Measurements from ENCODE around the gene SLC18A3.

The SLC18A3 gene

DNA sequence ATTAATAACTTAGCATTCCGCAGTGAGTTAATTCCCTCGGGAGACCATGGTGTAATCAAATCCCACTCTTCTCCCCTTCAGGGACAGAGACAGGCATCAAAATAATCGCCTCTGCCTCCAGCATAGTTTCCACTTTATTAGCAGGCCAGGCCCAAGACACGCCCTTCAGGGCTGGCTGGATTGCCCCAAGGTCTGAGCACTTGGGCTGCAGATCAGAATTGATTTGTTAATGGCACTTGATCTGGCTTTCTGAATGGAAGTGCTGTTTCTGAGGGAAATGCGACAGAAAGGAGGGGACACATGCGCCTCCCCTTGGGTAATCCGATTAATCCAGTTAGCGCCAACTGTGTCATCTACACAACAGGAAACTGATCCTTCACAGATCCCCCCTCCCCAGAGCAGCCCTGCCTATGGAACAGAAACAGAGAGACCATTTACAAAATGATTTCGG is 19.3 kb downstream of the SLC18A3 start:
- DNase-seq: no peak

DNA sequence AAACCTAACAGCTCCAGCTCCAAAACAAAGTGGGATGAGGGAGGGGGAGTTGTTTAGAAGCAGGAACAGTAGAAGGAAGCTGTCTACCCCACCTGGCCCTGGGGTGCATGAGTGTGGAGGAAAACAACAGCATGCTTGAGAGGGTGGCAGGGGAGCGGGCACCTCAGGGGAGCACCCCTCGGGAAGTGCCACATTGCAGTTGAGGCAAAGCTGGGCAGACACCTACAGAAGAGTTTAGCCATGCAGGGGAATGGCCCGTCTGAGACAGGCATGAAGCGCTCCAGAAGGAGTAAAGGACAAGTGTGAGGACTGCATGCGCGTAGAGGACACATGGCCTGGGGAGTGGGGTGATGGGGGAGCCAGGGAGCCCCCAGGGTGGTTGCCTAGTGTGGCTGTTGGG is 21.9 kb downstream of the SLC18A3 start:
- DNase-seq: no peak

DNA sequence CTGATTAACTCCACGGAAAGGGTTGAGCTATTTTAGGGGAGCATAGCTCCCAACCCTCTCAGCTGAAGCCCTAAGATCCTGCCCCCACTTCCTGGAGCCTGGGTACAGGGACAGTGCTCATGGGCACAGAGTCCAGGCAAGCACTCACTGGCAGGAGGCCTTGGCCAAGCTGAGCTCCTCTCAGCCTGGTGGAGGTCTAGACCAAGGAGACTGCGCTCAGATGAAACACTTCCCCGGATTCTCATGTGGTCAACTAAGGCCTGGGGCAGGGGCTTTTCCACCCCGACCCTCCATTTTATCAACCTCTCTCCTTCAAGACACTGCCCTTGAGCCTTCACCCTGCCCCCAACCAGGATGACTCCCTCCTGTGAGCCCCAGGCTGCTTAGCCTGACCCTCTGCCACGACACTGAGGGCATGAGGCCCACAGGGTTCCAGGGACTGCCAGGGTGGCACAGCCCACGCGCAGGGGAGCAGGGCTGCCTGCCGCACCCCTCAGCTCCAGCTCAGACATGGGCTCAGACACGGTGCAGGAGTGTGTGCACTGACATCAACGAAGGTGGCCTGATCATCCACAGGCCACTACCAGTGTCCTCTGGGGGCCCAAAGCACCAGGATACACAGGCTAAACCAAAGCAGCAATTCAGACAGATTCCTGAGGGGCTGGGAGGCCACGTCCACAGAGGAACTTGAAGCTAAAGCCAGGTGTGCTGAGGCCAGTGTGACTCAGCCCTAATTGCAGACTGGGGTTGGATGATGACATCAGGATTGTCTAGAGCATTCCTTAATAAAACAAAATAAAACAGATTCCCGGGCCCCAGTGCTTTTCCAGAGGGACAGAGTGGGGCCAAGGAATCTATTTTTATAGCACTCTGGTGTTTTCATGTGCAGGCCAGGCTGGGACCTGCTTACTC is 22.6 kb downstream of the SLC18A3 start:
- no peak for DNase-seq

- DNase-seq: no peak
Observed at GRCh38 chr10:49633327-49634068, 23.4 kb downstream of the SLC18A3 start.

DNA sequence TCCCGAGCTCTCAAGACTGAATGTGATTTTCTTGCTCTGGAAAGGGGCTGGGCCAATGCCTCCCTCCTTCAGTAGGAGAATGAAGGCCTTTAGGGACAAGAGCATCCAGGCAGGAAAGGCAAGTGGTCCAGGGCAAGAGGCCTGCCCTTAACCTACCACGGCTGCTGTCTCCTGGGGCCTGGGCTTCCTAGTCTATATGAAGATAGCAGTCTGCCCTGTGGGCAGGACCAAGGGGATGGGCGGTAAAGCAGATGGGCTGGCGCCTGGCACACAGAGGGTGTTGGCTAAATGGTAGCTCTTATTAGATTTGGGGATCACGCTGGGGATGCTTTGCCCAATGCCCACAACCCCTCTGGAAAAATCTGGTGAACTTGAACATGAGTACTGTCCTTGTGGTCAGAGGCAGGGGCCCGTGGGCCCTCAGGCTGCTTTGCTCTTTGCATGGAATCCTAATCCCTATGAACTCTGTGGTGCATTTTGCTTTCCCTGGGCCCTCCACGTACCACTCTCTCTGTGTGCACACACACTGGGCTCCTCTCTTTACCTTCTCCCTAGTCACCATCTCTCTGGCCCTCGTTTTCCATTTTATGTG is 24.1 kb downstream of the SLC18A3 start:
- DNase-seq: no peak

- no peak for DNase-seq
Observed at GRCh38 chr10:49642311-49642710, 32.2 kb downstream of the SLC18A3 start.

DNA sequence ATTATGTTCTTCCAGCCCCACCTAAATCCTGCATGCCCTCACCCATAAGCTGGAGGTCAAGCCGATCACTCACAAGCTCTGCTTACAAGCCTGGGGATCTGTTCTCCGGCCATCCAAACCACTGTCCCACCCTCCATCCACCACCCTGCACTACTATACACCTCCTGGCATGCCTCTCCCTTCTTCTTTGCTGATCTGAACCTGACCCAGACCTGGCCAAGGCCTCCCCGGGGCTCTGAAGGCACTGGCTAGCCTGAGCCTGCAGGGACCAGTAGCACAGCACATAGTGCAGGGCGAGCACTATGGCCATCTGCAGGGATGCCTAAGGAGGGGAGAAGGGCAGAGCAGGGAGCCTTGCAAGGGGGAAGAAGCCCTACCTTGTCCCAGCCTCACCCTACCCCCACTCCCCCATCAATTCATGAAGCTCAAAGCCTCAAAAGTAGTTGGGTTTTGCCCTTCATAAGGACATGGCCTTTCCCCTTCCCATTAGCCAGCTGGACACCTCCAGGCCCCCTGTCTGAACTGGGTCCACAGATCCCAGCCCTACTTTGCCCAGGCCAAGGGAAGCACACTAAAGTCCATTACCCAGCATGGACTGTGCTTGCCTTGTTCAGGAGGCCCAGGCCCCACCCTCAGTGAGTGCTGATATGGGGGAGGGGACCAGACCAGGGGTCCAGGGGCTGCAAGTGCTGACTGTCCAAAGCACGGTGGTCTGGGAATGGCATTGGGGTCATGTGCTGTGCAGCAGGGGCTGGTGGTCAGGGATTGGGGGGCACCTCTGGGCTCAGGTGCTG is 33.3 kb downstream of the SLC18A3 start:
- DNase-seq: no peak

DNA sequence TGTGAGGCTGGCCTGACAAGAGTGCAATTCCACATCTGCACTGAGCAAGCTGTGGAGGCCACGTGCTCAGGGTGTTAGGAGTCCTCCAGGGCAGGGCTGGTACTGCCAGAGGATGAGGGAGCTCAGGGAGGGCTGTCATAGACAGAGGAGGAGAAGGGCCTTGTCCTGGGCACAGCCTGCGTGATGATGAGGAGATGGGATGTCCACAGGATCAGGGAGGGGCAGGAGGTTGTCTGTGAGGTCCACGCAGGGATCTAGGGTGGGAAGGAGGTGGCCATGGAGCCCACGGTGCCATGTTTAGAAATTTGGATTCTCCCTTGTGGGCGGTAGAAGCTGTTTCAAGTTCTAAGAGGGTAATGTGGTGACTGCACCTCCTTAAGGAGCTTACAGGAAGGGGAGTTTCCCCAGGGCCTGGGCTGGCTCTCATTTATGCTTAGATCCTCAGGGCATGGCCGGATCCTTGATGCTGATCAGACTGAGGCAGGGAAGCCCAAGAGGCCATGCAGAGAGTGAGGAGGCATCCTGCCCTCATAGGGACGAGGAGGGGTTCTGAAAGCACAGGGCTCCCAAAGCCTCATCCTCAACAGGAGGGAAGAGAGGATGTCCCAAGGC is 34.0 kb downstream of the SLC18A3 start:
- no peak for DNase-seq

- no peak for DNase-seq
Observed at GRCh38 chr10:49645417-49645816, 35.3 kb downstream of the SLC18A3 start.

DNA sequence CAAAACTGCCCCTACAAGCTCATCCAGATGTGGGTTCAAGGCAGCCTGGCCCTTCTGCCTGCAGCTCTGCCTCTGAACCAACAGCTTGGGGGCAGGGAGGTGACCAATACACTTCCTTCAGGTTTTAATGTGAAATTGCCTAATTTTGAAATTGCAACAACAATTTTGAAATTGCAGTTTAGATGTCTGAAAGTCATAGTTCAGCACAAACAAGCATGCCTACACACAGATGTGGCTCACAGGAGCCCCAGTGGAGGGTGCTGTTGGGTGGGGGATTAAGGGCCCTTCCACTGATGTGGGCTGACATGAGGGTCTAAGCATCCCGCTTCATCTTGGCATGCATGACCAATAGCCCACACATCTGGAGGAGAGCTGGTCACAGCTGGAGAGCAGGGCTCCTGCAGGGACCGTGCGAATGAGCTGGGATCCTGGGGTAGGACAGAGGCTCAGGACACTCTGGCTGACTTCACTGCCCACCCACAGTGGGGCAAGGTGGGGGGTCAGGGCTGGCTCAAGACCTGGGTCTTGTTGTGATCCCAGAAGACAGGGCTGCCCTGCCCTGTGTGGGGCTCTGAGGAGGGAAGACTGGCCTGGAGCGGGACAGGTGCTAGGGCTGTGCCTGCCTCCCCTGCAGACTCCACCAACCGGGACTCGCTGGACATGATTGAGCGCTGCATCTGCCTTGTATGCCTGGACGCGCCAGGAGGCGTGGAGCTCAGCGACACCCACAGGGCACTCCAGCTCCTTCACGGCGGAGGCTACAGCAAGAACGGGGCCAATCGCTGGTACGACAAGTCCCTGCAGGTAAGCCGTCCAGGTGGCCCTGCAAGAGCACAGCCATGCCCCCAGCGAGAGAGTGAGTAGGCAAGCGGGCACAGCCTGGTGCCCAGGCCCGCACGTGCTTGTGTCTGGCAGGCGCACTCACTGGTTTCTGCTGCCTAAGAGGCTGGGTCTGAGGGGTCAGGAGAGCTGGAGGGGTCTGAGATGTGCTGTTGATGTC is 36.1 kb downstream of the SLC18A3 start:
- no peak for DNase-seq

DNA sequence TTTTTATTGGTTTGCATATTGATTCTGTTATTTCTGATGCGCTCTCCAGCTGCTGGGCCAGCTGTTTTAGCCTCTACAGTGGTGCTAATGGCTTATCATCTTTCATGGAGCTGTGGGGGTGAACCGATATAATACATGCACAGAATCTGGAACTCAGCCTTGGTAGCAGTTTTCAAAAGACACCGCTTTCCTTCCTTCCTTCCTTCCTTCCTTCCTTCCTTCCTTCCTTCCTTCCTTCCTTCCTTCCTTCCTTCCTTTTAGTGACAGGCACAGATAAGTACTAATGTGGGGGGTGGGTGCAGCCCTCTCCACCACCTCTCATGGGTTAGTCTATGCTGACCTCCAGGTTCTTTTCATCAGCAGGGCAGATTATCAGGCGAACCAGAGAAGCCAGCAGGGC is 37.4 kb downstream of the SLC18A3 start:
- DNase-seq: no peak

DNA sequence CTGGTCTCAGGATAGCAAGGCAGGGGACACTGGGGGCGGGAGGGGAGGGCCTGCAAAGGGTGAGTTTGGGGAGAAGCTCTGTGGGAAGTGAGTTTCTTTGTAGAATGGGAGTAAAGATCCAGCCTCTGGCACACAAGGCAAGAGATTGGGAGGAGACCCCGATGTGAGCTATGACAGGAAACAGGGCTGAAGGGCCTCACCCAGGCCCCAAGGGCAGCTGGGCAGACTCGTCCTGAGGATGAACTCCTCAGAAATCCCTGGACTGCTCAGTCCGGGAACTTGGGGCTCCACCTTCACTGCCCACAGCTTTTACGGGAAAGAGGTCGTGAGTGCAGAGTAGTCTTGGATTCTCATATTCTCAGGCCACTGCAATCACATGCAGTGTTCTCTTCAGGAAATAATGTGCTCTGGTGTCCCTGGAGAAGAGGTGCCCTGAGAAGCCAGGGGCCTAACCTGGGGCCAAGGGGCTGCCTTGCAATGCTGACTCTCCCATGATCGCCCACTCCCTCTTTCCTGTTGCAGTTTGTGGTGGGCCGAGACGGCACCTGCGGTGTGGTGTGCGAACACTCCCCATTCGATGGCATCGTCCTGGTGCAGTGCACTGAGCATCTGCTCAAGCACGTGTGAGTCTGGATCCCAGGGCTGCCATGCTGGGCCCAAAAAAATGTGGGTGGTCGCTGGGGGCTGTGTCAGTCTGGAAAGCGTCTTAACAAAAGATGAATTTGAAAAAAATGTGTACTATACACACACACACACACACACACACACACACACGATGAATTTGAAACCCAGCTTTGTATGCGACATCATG is 38.1 kb downstream of the SLC18A3 start:
- DNase-seq: no peak

DNA sequence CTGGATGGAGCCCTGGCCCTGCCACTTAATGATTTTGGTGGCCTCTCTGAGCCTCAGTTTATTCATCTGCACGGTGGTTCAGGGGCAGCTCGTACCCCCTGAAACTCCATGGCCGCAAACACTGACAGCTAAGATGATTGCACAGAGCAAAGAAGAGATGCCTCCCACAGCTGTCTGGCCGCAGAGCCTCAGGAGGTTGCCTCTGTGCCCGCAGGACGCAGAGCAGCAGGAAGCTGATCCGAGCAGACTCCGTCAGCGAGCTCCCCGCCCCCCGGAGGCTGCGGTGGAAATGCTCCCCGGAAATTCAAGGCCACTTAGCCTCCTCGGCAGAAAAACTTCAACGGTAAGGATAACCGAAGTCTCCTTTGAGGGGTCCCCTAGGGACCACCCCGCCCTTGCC is 39.2 kb downstream of the SLC18A3 start:
- DNase-seq: no peak

DNA sequence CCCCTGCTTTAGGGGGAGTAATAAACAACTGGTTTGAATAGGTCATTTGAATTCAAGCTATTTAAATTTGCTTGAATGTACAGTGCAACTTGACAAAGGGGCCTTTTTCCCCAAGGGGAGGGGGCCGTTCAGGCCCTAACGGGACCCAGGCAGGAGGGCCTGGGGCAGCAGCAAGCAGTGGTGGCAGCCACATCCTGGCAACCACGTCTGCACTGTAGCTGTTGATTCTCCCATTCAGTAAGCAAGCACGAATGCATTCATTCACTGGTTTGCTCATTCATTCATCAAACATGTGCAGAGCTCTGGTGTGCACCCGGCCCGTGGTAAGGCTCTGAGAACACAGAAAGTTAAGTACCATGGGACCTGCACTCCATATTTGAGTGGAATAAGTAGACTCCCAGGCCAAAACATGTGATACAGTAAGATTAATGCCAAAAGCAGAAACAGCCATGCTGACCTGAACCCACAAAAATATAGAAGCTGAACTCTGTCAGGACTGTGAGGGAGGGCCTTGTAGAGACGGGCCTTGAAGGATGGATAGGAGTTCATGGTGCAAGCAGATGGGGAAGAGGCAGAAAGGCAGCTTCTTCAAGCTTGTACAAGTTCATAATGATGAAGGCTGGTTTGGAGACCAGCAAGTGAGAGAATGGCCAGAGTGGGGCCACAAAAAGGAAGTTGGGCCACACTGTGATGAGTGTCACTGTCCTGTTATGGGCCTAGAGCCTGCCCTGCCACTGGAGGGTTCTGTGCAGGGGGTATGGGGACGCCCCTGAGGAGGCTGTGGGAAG is 40.0 kb downstream of the SLC18A3 start:
- DNase-seq: no peak

GRCh38 chr10:49650724-49651034 is 40.6 kb downstream of the SLC18A3 start:
- no peak for DNase-seq

DNA sequence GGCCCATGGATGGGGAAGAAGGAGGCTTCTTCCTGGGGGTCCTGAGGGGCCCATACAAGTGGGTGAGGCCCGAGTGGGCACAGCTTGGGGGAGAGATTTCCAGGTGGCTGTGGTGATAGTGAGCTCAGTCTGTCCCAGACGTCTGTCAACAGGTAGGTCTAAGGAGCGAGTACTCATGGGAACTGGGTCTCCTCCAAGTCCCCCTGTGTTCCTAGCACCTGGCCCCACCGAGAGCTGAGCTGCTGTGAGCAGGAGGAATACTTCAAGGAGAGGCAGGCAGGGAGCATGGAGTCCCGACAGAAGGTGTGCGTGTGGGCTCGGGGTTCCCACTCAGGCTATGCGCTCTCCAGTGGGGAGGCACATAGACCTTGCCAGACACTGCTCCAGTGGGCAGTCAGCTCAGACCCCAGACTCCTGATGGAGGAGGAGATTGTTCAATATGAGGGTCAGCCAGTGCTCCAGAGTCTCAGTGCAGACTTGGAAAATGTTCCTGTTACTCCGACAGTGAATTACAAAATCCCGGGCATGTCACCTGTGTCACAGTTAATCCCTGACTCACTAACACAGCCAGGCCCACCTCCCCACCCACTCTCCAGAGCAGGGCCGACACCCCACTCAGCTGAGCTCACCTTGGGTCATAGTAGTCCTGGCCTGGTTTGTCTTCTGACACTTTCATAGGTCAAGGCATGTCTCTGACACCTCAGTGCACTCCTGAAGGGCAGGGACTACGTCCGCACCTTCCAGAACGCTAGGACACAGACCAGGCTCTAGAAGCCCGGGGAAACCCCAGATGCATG is 41.1 kb downstream of the SLC18A3 start:
- DNase-seq: no peak

- DNase-seq: no peak
Observed at GRCh38 chr10:49651917-49652316, 41.8 kb downstream of the SLC18A3 start.

DNA sequence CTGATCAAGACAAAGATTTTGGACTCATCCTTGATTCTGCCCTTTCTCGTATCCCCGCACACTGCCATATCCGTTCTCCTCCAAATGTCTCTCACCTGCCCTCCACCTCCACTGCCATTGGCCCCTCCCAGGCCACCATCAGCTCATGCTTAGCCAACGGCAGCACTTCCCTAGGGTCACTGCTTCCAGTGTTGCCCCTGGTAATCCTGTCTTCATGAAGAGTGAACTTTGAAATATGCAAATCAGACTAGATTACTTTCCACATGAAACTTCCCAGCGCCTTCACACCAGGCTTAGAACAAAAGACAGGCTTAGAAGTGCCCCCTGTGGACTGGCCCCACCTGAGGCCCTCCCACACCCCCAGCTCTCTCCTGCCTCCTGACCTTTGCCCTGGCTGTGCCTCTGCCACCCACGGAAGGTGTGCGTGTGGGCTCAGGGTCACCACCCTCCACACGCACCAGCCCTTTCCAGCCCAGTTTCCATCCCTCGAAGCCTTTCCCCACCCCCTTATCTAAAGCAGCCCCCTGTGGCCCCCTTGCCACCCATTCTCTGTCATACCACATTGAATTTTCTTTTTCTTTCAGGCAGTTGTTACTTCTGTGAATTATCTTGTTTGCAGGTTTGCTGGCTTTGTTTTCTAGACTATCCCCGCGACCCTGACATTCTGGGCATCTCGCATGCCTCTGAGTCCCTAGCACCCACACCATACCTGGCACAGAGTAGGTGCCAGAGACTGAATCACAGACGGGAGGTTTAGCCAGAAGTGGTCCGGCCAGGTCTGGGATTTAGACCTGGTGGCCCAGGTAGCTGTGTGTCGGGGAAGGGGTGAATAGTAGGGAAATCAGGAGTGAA is 42.5 kb downstream of the SLC18A3 start:
- no peak for DNase-seq

All from NCI-H748 treated with DMSO at 0.1 percent for 48 hours (cell line).